SK-N-SH (cell line): ENCODE results near the gene HINT3. TPM values are rescaled to one million over a fixed set of nuclear protein-coding genes. Genes with fewer than 3 reads are reported as not detected.

Experiments used
- CTCF ChIA-PET: fragments of 300-600, 350-600 bp; formaldehyde crosslinking; extraction: SDS; loops from one replicate; lab custom pipeline; 2021; lab: Yijun Ruan, JAX
- POLR2A ChIA-PET: fragments of 350-600 bp; sonication (Branson Sonifier 250); formaldehyde crosslinking; extraction: SDS; loops from one replicate; lab custom pipeline; 2020; ENCODE audit warnings: antibody characterized with exemption, inconsistent platforms; lab: Yijun Ruan, JAX
- DNase-seq: peaks from one replicate; pipeline ENCODE4 v3.0.0; 2012
- H2AFZ ChIP-seq: fragments of 200-600 bp; sonication (generic); 2 replicates; pipeline ENCODE4 v1.8.1; 2016; ENCODE audit warnings: antibody characterized with exemption, mild to moderate bottlenecking, low read depth
- H3F3A ChIP-seq: fragments of 200-600 bp; sonication (generic); replicated peaks from 2 replicates; pipeline ENCODE3; 2016; ENCODE audit warnings: antibody characterized with exemption, mild to moderate bottlenecking; ENCODE audit not compliant: insufficient read depth
- H3K27ac ChIP-seq, 2 experiments: fragments of 200-500 bp in 1 of 2; fragments of 200-600 bp in 1 of 2; sonication (Bioruptor generic) in 1 of 2; sonication (generic), shearing (Covaris generic) in 1 of 2; 2 replicates each; pipeline versions ENCODE4 v1.5.1 to v1.6.1; 2014 to 2016; ENCODE audit warnings: low read depth in 2 of 2, inconsistent platforms in 1 of 2, low read length in 1 of 2, mild to moderate bottlenecking in 1 of 2, mixed read lengths in 1 of 2
- H3K27me3 ChIP-seq: fragments of 200-600 bp; sonication (generic), shearing (Covaris generic); 2 replicates; pipeline ENCODE4 v1.6.1; 2016; ENCODE audit warnings: mixed run types; ENCODE audit not compliant: insufficient read depth
- H3K36me3 ChIP-seq, 2 experiments: fragments of 200-500 bp in 1 of 2; fragments of 200-600 bp in 1 of 2; sonication (Bioruptor generic) in 1 of 2; sonication (generic) in 1 of 2; replicated peaks in 1 of 2; 2 replicates each; pipeline versions ENCODE3 to v1.5.1; 2014 to 2016; ENCODE audit warnings: low read length in 1 of 2, mild to moderate bottlenecking in 1 of 2; ENCODE audit not compliant: insufficient read depth in 2 of 2, control insufficient read depth in 1 of 2
- H3K4me1 ChIP-seq, 2 experiments: fragments of 200-500 bp in 1 of 2; fragments of 200-600 bp in 1 of 2; sonication (Bioruptor generic) in 1 of 2; sonication (generic), shearing (Covaris generic) in 1 of 2; 2 replicates each; pipeline versions ENCODE4 v1.5.1 to v1.6.1; 2014 to 2016; ENCODE audit warnings: low read depth in 1 of 2, low read length in 1 of 2, mixed run types in 1 of 2; ENCODE audit not compliant: insufficient read depth in 2 of 2, control insufficient read depth in 1 of 2
- H3K4me2 ChIP-seq: fragments of 200-600 bp; sonication (generic), shearing (Covaris generic); 2 replicates; pipeline ENCODE4 v1.6.1; 2017; ENCODE audit warnings: mixed run types
- H3K4me3 ChIP-seq, 2 experiments: fragments of 200-500 bp in 1 of 2; fragments of 200-600 bp in 1 of 2; sonication (Bioruptor generic) in 1 of 2; sonication (generic), shearing (Covaris generic) in 1 of 2; 2 replicates each; pipeline versions ENCODE4 v1.5.1 to v1.8.1; 2014 to 2016; ENCODE audit warnings: low read depth in 2 of 2, inconsistent platforms in 1 of 2, low read length in 1 of 2, mild to moderate bottlenecking in 1 of 2, mixed read lengths in 1 of 2, moderate library complexity in 1 of 2
- H3K79me2 ChIP-seq: fragments of 200-600 bp; sonication (generic); 2 replicates; pipeline ENCODE4 v1.8.1; 2017; ENCODE audit warnings: mild to moderate bottlenecking; ENCODE audit not compliant: insufficient read depth
- H3K9ac ChIP-seq: fragments of 200-600 bp; sonication (generic); 2 replicates; pipeline ENCODE4 v1.6.1; 2017; ENCODE audit warnings: mixed run types
- H3K9me2 ChIP-seq: fragments of 200-600 bp; sonication (generic); 2 replicates; pipeline ENCODE4 v1.6.1; 2017; ENCODE audit warnings: mixed run types
- H3K9me3 ChIP-seq: fragments of 200-600 bp; sonication (generic); 2 replicates; pipeline ENCODE4 v1.6.1; 2017; ENCODE audit warnings: mixed run types, mild to moderate bottlenecking, moderate library complexity
- H4K20me1 ChIP-seq: fragments of 200-600 bp; sonication (generic); 2 replicates; pipeline ENCODE4 v1.6.1; 2017; ENCODE audit warnings: mild to moderate bottlenecking, mixed run types; ENCODE audit not compliant: insufficient read depth
- CHD2 ChIP-seq: fragments of 150-350 bp; IDR thresholded peaks from 2 replicates; pipeline ENCODE4 v1.6.1; 2018; ENCODE audit warnings: low read length; ENCODE audit not compliant: partially characterized antibody
- ELF1 ChIP-seq: IDR thresholded peaks from 2 replicates; pipeline ENCODE4 v1.4.0; 2012
- EZH2phosphoT487 ChIP-seq: fragments of 200-600 bp; sonication (generic); IDR thresholded peaks from 2 replicates; pipeline ENCODE4 v1.6.1; 2017; ENCODE audit warnings: low read depth, mixed run types, mild to moderate bottlenecking, antibody characterized with exemption, moderate library complexity, borderline replicate concordance
- FOSL2 ChIP-seq: IDR thresholded peaks from 2 replicates; pipeline ENCODE4 v1.4.0; 2012; ENCODE audit warnings: low read depth, mild to moderate bottlenecking, moderate library complexity, borderline replicate concordance
- FOXJ3 ChIP-seq: sonication (generic); formaldehyde crosslinking; IDR thresholded peaks from 2 replicates; pipeline ENCODE4 v1.5.1; 2020; ENCODE audit warnings: mild to moderate bottlenecking, missing genetic modification reagents
- FOXM1 ChIP-seq: IDR thresholded peaks from 2 replicates; pipeline ENCODE4 v1.4.0; 2012; ENCODE audit warnings: low read depth, mild to moderate bottlenecking
- GATA2 ChIP-seq: sonication (generic); formaldehyde crosslinking; IDR thresholded peaks from 2 replicates; pipeline ENCODE4 v1.5.0; 2020; ENCODE audit warnings: mild to moderate bottlenecking, missing genetic modification reagents
- IRF3 ChIP-seq: fragments of 150-350 bp; IDR thresholded peaks from 2 replicates; pipeline ENCODE4 v1.6.1; 2016; ENCODE audit warnings: mild to moderate bottlenecking, low read depth, low read length
- MXI1 ChIP-seq: IDR thresholded peaks from 2 replicates; pipeline ENCODE4 v1.6.1; 2012; ENCODE audit warnings: mild to moderate bottlenecking, low read depth, low read length, improper control_type of control experiment
- PBX3 ChIP-seq: IDR thresholded peaks from 2 replicates; pipeline ENCODE4; 2012
- POLR2AphosphoS5 ChIP-seq: IDR thresholded peaks from 2 replicates; pipeline ENCODE4 v1.6.1; 2012; ENCODE audit warnings: low read depth, low read length
- REST ChIP-seq: IDR thresholded peaks from 2 replicates; pipeline ENCODE4 v1.6.1; 2012; ENCODE audit warnings: mild to moderate bottlenecking, low read depth, low read length, moderate library complexity
- RXRA ChIP-seq: IDR thresholded peaks from 2 replicates; pipeline ENCODE4 v1.4.0; 2012; ENCODE audit warnings: low read depth, mild to moderate bottlenecking, borderline replicate concordance
- TEAD4 ChIP-seq: IDR thresholded peaks from 2 replicates; pipeline ENCODE4 v1.4.0; 2012; ENCODE audit warnings: mild to moderate bottlenecking, borderline replicate concordance; ENCODE audit not compliant: insufficient read depth
- USF1 ChIP-seq: IDR thresholded peaks from 2 replicates; pipeline ENCODE4 v1.4.0; 2012; ENCODE audit warnings: low read depth, borderline replicate concordance
- YY1 ChIP-seq: IDR thresholded peaks from 2 replicates; pipeline ENCODE4 v1.4.0; 2012; ENCODE audit warnings: low read depth, mild to moderate bottlenecking
- ZBTB33 ChIP-seq: IDR thresholded peaks from 2 replicates; pipeline ENCODE4 v1.4.0; 2012; ENCODE audit warnings: low read depth, borderline replicate concordance
- WGBS: methylation state at CpG from one replicate; pipeline ENCODE4 v1.1.6; 2017; ENCODE audit warnings: low lambda C conversion rate; 5-methylcytosine and 5-hydroxymethylcytosine counted together
- polyA plus RNA-seq, 3 experiments: library from polyadenylated mRNA; depleted of rRNA; stranded (reverse); fragments of >200 nt; gene quantifications; 2 replicates each; pipeline ENCODE4 v1.2.3, GENCODE V29; 2012

Gene HINT3
- polyA plus RNA-seq, 1 of the 3 experiments (the other 2 are of a cell fraction), result 1.8 TPM

GRCh38 chr6:125930765-125931418 lies 25.7 kb upstream of the HINT3 start:
- Histone ChIP-seq H2AFZ (no peak overlapping the region), H3F3A (no peaks in the 10 kb centered on the region)
- no peak for TF ChIP-seq GATA2
- TF ChIP-seq ZBTB33, result no peak
- no peak for TF ChIP-seq ELF1
- TF ChIP-seq, all 33 proteins: peak for 0
- POLR2A ChIA-PET, result no interaction called here
- Histone ChIP-seq H3K27me3 (no peaks in the 10 kb centered on the region), H3K9me2 (no peaks in the 10 kb centered on the region), H3K4me3 (no peak overlapping the region), H3K79me2 (no peaks in the 10 kb centered on the region), H3K9me3 (no peaks in the 10 kb centered on the region), H3K36me3 (peaks cover 27 to 41% of the 10 kb centered on the region in 2 experiments), H3K4me2 (no peak overlapping the region), H3K9ac (no peak overlapping the region), H4K20me1 (no peaks in the 10 kb centered on the region), H3K27ac (no peak overlapping the region), H3K4me1 (peaks cover 0 to 4% of the 10 kb centered on the region in 2 experiments; a peak in 1 of 4 replicates)
- DNase-seq, result no peak
- 84% methylated on average over 3 of the region's 3 CpGs for WGBS
- CTCF ChIA-PET, result interaction anchor here (1.0 kb wide), 1 partner anchor 140 kb away, joined by 4 read pairs; the partner anchor contains the start of gene NCOA7

GRCh38 chr6:125931733-125932450 lies 24.7 kb upstream of the HINT3 start:
- Histone ChIP-seq H3K79me2 (no peaks in the 10 kb centered on the region), H3K36me3 (peaks cover 27 to 38% of the 10 kb centered on the region in 2 experiments), H3K4me2 (no peak overlapping the region), H3K27me3 (no peaks in the 10 kb centered on the region)
- TF ChIP-seq POLR2AphosphoS5, result no peak
- no peak for TF ChIP-seq USF1
- TF ChIP-seq IRF3, result no peak
- no peak for TF ChIP-seq CHD2
- no peak for TF ChIP-seq GATA2
- no peak for TF ChIP-seq FOXM1
- no peak for TF ChIP-seq REST
- TF ChIP-seq FOXJ3 (CRISPR knock-in tag), result no peak
- no peak for TF ChIP-seq YY1
- no peak for TF ChIP-seq TEAD4
- no peak for TF ChIP-seq FOSL2
- no peak for TF ChIP-seq MXI1
- no peak for TF ChIP-seq PBX3
- no peak for TF ChIP-seq RXRA
- TF ChIP-seq EZH2phosphoT487, result no peak
- TF ChIP-seq, all 33 proteins: peak for 0
- H3K9me2 ChIP-seq, result no peaks in the 10 kb centered on the region
- H3K9ac ChIP-seq, result no peak overlapping the region
- ChIA-PET POLR2A (no interaction called here), CTCF (interaction anchor here (1.1 to 1.5 kb wide), 4 partner anchors 26 to 618 kb away, joined by 3 read pairs; partner anchors contain the start of gene NCOA7)
- no peaks in the 10 kb centered on the region for H3F3A ChIP-seq
- H3K27ac ChIP-seq, result no peak overlapping the region
- H4K20me1 ChIP-seq, result no peaks in the 10 kb centered on the region
- DNase-seq, result no peak
- no peak overlapping the region for H2AFZ ChIP-seq
- H3K4me1 ChIP-seq, result no peaks in the 10 kb centered on the region
- no peak overlapping the region for H3K4me3 ChIP-seq
- 95% methylated on average over 4 of the region's 4 CpGs for WGBS
- no peaks in the 10 kb centered on the region for H3K9me3 ChIP-seq
